Nucleus accumbens (tissue), 56 donors: ENCODE measurements around the gene GRB10.

ENCODE experiments used
- DNase-seq, 56 donors: peaks; one replicate each; lab custom pipeline; 2025; lab: John Stamatoyannopoulos, UW

GRB10 gene

DNA sequence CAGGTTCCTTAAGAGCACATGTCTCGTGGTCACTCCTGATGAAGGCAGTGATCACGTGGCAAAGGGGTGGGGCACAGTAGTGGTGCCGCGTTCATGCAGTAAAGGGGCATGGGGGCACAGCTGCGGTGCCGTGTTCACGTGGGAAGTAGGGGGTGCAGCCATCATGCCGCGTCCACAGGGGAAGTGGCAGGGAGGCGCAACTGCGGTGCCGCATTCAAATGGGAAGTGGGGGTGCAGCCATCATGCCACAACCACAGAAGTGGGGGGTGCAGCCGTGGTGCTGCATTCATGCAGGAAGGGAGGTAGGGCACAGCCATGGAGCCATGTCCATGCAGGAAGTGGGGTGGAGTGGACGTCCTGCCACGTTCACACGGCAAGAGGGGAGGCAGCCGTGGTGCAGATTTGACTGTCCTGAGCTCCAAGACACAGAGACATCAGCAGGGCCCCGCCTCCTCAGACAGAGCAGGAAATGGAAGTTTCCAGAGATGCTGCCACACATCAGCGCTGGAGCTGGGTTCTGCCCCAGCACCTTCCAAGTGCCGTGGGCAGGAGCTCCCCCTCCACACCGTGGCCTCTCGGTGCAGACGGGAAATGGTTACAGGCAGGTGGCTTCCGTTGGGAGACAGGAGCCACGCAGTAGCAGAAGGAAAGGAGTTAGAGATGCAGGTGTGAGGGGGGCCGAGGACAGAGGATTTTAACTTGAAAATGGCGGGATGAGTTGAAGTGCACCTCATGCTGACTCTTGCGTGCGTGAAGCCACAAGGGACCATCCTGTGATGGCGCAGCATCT lies 122.5 kb downstream of the GRB10 start:
- peak in 5 of 56 donors; percentile 24 to 54 (median 41) for DNase-seq

GRCh38 chr7:50659329-50659965 lies 123.2 kb downstream of the GRB10 start:
- no peak for DNase-seq

GRCh38 chr7:50658696-50659095 lies 124.0 kb downstream of the GRB10 start:
- no peak for DNase-seq

GRCh38 chr7:50657912-50658311 lies 124.8 kb downstream of the GRB10 start:
- no peak for DNase-seq

DNA sequence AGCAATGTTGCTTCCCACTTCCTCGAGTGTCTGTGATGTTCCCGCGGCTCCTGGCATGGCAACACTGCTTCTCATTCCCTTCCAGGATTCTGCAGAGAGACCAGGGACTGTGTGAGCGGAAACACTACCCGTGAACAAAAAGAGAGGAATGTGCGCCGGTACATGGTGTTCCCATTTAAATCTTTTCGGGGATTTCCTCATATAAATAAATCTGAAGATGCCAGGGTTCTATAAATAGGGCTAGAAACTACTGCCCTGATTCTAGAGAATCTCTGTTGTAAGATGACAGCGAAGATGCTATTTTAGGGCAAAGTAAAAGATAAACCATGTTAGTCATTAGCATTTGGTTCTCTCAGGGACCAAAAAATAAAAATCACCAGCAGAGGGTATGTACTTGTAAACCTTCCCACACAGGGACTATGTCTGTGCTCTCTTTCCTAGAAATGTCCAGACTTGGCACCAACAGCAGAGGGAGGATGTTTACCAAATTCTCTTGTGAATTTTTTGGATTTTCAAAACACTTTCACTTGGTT lies 125.3 kb downstream of the GRB10 start:
- peak in 1 of 56 donors; percentile 38 for DNase-seq

DNA sequence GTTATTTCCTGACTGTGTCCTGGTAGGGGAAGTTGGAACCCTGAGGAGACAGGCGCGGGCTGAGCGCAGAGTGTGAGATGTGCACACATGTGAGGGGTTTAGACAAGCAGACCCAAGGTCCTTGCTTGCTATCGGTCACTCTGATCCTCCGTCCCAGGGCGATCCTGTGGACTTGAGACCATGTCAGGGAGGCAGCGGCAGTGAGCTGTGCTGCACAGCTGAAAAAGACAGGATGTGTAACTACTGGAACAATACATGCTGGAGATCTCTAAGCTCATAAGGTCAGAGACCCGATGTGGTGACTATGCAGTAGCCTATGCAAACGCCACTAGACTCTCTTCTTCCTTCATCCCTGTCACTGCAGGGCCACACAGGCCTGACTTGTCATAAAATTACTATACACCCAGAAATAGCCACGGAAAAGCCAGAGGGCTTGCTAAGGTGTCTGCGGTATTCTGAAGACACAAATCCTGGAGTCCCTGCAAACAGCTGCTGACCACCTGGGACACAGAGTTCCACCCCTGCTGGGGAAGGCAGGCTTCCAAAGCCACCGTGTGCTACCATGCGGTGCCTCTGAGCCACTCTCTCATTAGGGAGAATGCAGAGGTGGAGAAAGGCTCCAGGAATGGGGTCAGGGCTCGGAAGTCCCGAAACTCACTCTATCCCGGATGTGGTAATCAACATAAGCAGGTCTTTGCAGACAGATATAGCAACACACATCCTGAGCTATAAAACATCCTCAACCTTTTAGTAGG lies 126.4 kb downstream of the GRB10 start:
- DNase-seq = no peak

GRCh38 chr7:50655490-50655889 lies 127.2 kb downstream of the GRB10 start:
- no peak for DNase-seq

- no peak for DNase-seq
Observed at GRCh38 chr7:50655020-50655419, 127.7 kb downstream of the GRB10 start.

- DNase-seq = no peak
Observed at GRCh38 chr7:50653981-50654425, 128.7 kb downstream of the GRB10 start.

DNA sequence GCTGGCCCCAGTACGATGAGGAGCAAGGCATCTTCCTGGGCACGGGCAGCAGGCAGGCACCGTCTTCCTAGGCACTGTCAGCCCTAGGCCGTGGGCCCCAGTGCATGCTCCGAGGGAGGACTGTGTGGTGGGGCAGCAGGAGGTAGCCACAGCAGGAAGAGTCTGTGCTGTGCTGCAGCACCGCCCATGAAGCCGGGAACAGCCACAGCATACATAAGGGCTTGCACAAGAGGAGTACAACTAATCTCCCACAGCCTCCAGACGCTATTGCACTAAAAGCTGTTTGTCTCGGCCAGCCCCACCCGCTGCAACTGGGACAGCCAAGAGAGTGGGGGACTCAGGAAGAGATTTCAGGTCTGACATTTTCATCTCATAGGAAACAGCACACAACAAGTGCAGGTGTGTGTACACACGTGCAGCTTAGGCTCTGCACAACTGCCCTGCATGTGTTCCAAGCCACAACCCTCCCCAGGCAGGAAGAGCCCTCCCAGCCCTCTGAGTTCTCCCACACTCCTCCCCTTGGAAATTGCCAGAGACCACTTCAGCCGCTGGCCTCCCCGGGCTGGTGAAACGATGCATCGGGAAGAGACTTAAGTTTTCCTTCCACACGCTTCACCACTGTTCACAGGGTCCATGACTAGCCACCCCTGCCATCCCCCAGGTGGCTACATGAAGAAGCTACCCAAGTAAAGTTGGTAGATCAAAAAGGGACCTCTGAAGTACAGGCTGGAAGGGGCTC lies 129.4 kb downstream of the GRB10 start:
- DNase-seq = peak in 4 of 56 donors; percentile 32 to 47 (median 44)

GRCh38 chr7:50652400-50653125 lies 130.1 kb downstream of the GRB10 start:
- no peak for DNase-seq

DNA sequence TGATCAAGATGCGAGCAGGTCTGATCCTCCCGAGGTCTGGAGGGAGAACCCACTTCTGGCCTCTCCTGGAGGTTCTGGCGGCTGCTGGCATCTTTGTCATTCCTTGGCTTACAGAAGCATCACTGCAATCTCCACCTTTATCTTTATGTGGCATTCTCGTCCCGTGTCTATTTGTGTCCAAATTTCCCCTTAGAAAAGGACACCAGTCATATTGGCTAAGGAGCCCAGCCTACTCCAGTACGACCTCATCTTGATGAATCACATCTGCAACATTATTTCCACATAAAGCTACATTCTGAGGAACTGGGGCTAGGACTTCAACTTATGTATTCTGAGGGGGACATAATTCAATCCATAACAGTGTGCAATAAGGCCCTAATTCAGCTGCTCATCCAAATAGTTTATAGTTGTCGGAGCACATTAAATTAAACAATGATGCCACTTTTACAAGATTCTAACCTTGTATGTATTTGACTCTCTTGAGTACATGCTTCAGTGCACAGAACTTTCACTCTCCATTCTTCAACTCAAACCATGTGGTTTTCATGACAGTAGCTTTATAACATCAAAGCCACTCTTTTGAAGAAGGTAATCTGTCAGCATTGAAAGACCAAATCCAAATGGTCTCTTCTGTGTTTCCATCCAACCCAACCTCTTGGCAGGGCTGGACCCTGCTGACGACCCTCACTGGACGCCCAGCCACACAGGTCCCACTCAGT lies 131.3 kb downstream of the GRB10 start:
- no peak for DNase-seq

DNA sequence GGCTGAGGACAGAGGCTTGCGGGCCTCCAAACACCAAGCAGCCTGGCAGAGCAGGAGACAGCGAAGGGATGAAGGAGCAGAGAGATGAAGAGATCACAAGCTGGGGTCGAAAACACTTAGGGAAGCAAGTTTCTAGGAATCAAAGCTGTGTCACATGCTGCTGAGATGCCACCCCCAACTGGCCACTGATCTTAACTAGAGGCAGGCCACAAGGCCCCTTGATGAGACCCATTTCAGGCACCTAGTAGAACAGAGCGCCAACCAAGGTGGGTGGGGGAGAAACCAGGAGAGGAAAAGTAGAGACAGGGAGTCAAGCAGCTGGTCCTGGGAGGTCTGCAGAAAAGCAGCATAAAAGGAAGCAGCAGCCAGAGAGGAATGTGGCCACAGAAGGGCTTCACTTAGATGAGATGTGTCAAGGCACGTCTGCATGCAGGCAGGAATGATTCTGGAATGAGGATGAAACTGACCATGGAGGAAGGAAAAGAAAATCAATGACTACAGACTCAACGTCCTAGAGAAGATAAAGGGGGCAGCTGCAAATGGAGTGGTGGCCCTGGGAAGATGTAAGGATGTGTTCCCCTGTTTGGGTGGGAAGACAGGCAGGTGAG lies 132.5 kb downstream of the GRB10 start:
- no peak for DNase-seq

- DNase-seq = no peak
Observed at GRCh38 chr7:50649259-50649885, 133.3 kb downstream of the GRB10 start.

DNA sequence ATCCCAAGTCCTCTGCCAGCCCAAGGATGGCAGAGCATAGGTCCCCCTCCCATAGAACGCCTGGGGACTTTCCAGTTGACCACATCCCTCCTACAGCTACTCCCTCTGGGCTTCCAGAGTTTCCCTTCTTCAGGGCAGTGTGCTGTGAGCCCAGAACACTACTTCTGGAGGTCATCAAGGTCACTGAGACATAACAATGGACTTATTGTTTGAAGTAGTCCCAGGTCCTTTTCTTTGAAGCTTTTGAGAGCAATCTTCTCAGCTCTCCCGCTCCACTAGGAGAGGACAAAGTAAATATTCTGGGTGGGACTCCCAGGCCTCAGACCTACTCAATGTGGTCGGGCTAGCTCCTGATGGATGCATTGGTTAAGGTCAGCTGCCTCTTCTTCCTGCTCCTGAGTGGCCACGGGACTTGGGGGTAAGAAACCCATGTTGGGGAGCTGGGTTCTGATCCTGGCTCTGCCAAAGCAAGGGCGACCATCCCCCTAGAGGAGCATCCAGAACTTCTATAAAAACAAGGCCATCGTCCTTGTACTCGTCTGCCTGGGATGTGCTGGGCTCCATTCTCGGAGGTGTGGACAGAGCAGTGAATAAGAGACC lies 134.0 kb downstream of the GRB10 start:
- DNase-seq = no peak

- DNase-seq = no peak
Observed at GRCh38 chr7:50648076-50648475, 134.6 kb downstream of the GRB10 start.

DNA sequence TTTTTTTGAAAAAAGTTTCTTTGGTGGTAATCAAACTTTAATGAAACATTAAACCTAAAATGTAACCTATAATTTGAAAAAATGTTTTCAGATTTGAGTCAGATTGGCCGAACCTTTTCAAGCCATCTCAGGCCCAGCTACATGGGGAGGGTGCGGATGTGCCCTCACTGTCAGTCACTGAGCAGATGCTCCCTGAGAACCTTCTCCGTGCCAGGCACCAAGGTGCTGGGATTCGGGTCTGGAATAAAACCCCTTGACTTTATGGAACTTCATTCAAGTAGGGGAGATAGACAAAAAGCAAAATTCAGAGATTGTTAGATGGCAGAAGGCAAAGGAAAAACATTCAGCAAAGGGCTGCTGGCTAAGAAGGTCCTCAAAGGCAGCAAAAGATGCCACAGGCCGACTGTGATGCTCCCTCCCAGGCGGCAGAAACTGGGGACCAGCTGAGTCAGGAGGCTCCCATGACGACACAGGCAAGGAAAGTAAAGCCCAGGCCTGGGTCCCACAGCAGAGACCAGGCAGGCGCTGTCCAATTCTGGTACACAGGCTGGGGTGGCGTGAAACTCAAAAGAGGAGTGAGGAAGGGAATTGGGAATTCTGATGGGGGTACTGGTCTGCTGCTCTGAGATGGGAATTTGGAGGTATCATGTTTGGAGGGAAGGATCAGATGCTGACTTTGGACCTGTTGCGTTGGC lies 135.3 kb downstream of the GRB10 start:
- DNase-seq = no peak
